Skeletal muscle cell (primary cell): ENCODE measurements around the gene KIF26A.

Source experiments
- DNase-seq: peaks from one replicate; pipeline ENCODE4 v3.0.0-alpha.2; 2010; ENCODE audit warnings: low read depth
- H3K4me3 ChIP-seq: 2 replicates; pipeline ENCODE4 v1.5.1; 2011; ENCODE audit warnings: low read depth, mild to moderate bottlenecking, control low read depth, low read length, moderate library complexity

Gene KIF26A

DNA sequence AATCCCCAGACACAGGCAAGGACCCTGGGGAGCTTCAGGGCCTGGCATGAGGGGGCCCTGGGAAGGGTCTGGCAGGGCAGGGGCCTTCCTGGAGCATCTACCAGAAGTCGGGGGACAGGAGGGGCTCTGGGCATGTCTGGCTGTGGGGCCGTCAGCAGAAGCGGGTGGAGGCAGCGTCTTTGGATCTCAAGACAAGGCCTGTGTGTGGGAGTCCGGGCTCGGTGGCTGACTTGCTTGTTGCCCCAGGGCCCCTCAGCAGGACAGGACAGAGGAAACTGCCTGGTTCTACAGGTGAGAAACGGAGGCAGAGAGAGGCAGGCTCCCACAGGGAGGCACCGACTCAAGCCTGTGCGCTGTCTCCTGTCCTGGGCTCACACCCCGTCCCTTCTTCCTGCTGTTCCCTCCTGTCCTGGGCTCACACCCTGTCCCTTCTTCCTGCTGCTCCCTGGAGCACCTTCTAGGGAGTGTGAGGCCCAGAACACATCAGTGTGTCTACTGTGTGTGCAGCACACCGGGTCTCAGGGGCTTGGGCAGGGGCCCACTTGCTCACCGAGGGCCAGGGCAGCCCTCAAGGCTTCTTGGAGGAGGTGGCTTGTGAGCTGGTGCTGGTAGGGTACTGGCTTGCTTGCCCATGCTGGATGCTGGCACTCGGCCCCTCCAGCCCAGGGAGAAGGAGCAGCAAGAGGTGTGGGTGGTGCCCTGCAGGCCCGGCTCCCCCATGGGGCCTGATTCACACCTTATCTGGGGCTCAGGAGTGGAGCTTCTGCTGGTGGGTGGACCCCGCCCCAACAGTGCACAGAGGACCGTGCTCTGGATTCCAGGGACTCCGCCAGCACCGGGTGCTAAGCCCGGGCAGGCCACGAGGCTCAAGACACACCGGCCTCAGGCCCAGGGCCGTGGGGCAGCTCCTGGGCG is 38.0 kb upstream of the KIF26A start:
- H3K4me3 ChIP-seq = no peak overlapping the region
- no peak for DNase-seq

DNA sequence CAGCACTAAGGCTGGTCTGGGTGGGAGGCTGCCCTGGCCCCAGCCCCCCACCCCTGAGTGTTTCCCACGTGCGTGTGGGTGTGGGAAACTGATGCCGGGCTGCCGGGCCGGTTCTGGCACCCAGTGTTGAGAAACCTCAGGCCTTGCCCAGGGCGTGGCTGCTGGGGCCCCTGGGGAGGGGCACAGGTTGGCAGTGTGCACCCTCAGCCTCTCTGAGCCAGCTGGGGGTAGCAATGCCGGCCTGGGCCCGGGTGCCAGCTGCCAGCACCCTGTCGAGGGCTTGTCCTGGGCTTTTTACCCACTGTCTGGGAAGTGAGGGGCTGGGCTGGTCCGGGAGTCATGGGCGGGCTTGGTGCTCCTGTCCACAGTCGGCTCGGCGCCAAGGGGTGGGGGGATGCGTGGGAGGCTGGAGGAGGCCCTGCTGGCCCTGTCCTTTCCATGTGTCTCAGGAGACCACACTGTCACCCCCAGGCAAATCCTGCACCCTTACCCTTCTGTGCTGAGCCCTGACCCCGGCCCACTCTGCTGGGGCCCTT is 37.2 kb upstream of the KIF26A start:
- DNase-seq = no peak
- no peak overlapping the region for H3K4me3 ChIP-seq

DNA sequence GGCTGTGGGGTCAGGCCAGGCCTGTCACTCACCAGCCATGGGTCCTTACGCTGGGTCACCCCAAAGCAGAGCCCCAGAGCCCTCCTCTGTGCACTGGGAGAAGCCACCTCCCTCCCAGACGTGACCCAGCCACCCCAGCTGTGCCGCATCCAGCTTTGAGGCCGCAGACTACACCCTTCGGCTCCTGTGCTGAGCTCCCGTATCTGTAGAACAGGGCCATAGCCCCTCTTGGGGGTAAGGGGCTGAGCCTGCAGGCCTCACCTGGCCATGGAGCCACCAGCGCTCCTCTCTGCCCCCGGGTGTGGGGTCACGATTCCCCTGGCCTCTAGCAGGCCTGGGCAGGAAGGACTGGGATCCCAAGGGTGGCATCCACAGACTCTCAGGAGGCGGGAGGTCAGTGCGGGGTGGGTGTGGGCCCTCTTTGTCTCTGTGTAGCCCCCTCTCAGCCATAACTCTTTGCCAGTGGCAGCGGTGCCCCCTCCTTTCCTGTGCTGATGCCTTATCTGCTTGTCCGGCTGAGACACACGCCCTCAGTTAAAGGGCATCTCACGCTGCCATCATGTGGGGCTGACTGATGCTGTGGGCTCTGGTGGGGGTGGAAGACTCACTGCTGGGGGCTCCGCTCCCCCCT is 36.6 kb upstream of the KIF26A start:
- no peak for DNase-seq
- H3K4me3 ChIP-seq = no peak overlapping the region

DNA sequence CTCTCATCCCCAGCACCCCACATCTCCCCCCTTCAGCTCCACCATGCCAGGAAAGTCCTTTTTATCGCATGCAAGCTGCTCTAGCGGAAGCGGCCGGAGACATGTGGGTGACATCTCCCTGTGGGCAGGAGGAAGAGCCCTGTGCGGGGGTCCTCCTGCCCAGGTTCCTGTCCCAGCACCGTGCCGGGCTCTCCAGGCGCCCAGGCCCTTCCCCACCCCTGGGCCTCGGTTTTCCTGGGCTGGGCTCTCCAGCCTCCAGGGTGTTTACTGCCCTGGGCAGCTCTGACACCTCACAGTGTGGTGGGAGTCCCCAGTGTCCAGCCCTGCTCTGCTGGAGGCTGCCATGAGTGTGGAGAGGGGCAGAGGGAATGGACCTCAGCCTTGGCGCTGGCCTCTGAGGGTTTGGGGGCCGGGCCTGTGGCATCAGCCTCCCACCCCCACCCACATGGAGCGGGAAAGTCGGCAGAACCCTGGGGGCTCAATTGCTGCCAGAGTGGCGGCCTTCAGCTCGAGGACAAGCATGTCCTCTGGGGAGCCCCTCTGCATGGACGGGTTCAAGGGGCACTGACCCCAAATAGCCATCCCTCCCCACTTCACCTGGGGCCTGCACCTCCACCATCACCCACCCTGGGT is 36.0 kb upstream of the KIF26A start:
- H3K4me3 ChIP-seq = no peak overlapping the region
- no peak for DNase-seq

DNA sequence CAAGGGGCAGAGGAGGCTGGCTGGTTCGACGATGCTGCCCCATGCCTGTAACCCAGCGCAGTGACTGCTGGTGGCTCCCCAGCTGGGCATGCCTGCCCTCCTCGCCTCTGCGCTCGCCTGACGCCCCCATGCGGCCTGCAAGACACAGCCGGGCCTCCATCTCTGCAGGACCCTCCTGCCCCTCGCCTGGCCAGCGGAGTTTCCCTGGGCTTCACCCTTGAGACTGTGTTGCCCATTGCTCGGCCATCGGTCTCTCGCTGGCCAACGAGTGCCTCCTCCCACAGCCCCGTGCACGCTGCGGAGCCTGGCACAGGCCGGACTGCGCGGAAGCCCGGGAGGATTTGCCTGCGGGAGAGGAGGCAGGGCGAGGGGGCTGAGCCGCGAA is 35.3 kb upstream of the KIF26A start:
- no peak overlapping the region for H3K4me3 ChIP-seq
- no peak for DNase-seq

DNA sequence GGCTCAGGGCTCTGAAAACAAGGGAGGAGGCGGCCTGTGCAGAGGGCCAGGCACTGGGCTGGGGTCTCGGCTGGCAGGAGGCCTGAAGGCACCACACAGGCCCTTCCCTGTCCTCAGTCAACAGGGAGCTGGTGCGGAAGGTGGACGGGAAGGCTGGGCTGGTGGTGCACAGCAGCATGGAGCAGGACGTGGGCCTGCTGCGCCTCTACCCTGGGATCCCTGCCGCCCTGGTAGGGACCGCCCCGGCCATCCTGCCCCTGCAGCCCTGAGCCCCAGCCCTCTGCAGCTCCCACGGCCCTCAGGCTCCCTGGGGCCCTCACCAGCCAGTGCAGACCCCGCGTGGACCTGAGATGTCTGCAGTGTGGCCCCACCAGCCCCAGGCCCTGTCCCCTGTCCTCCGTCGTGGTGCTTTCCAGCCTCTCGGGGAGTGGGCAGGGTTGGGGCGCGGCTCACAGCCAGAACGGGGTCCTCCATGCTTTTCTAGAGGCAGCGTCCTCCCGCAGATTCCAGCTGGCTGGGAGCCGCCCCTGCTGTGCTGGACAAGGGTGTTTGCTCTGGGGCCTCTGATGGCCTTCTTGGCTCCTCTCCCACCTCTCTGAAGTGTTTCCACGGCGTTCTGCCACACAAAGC is 34.8 kb upstream of the KIF26A start:
- no peak overlapping the region for H3K4me3 ChIP-seq
- DNase-seq = no peak

DNA sequence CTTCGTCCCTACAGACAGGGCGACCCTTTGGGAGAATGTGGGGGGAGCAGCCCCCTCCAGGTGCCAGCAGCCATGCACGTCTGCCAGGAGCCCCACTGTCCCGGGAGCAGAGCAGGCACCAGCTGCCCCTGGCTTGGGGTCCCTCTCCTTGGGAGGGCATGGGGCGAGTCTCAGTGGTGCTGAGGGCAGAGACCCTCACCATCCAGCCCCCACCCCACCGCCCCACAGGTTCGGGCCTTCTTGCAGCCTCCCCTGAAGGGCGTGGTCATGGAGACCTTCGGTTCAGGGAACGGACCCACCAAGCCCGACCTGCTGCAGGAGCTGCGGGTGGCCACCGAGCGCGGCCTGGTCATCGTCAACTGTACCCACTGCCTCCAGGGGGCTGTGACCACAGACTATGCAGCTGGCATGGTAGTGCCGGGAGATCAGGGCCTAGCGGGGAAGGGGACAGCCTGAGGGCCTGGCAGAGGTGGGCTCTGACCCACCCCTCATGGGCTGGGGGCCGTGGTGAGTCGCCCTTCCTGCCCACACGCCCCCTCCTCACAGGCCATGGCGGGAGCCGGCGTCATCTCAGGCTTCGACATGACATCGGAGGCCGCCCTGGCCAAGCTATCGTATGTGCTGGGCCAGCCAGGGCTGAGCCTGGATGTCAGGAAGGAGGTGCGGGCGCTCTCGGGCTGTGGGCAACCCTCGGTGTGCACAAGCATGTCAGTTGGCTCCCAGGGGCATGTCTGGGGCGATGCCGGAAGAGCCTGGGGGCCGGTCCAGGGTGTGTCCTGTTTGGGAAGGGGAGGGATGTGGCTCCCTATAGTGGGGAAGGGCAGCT is 34.1 kb upstream of the KIF26A start:
- DNase-seq = no peak
- H3K4me3 ChIP-seq = no peak overlapping the region

DNA sequence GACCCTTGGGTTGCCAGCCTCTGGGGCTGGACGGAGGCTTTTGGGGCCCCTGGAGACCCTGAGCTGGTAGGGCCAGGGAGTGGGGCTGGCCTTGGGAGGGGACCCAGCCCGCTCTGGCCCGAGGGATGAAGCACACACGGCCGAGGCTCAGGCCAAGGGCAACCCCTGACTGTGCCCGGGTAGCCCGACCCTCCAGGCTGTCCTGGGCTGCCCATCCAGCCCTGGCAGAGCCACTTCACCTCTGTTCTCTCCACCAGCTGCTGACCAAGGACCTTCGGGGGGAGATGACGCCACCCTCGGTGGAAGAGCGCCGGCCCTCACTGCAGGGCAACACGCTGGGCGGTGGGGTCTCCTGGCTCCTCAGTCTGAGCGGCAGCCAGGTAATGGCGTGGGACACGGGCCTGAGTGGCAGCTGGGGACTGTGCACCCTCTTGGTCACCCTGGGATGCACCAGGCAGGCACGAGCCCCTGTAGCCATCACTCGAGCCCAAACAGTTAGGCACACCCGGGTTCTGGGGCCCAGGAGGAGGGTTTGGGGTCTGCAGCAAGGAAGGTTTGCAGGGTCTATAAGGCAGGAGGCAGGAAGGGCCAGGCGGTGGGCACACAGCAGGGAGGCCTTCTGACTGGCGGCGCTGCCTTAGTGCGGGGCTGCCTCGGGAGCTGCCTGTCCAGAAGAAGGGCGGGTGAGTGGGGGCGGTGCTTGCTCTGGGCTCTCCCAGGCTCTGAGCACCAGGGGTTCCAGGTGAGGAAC is 33.1 kb upstream of the KIF26A start:
- no peak overlapping the region for H3K4me3 ChIP-seq
- no peak for DNase-seq

DNA sequence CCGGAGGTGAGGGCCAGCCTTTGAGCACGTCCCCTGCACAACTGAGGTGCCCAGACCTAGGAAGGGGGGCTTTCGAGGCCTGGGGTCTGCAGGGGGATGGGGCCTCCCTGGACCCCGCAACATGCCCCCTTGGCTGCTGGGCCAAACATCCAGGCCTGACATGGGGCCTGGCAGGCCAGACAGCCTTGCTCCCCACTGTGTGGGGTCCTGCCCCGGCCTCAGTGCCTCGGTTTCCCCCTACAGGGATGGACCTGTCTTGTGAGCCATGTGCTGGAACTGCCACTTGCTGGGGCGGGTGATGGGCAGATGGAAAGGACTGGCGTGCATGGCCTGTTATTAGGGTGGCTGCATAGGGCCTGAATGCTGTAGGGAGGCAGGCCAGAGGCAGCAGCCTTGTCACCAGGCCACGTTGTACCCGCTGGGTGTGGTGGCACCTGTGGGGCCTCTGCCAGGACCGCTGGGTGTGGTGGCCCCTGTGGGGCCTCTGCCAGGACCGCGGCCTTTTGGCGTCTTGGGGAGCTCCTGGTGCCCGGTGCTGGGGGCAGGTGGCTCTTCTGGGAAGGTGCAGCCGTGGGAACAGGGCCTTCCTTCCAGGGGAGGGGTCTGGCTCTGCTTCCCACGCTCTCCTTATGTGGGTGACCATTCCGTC is 32.4 kb upstream of the KIF26A start:
- H3K4me3 ChIP-seq = no peak overlapping the region
- DNase-seq = no peak

DNA sequence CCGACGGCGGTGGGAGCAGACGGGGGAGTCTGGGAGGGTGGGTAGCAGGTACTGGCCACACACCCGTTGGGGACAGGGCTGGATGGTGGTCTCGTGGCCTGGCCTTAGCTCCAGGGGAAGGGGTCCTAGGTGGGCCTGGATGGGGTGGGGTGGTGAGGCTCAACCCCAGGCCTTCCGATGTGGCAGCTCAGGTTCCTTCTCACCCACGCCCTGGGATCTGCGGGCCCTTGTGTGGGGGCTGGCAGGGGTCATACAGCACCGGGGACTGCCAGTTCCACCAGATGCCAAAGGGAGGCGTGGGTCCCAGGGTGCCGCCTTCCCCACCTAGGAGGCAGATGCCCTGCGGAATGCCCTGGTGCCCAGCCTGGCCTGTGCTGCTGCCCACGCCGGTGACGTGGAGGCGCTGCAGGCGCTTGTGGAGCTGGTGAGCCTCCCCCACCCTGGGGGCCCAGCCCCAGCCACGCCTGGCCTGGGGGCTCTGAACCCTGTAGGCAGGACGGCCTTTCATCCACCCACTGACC is 31.9 kb upstream of the KIF26A start:
- no peak for DNase-seq

DNA sequence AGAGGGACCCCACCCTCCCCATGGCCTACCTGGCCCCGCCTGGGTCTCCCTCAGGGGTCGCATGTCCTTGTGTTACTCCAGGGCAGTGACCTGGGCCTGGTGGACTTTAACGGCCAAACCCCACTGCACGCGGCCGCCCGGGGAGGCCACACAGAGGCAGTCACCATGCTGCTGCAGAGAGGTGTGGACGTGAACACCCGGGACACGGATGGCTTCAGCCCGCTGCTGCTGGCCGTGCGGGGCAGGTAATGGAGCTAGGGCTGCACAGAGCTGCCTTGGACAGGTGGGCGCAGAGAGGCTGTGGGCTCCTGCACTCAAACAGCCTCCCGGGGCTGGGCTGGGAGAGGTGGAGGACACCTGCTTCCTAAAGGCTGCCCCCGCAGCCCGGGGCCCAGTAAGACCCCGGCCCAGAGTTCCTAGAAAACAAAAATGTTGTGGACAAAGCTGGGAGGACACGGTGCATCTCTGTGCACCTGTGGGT is 31.2 kb upstream of the KIF26A start:
- DNase-seq = no peak
- no peak overlapping the region for H3K4me3 ChIP-seq

More for the DNA sequence above, 31.9 kb upstream of the KIF26A start:
- H3K4me3 ChIP-seq = no peak overlapping the region

DNA sequence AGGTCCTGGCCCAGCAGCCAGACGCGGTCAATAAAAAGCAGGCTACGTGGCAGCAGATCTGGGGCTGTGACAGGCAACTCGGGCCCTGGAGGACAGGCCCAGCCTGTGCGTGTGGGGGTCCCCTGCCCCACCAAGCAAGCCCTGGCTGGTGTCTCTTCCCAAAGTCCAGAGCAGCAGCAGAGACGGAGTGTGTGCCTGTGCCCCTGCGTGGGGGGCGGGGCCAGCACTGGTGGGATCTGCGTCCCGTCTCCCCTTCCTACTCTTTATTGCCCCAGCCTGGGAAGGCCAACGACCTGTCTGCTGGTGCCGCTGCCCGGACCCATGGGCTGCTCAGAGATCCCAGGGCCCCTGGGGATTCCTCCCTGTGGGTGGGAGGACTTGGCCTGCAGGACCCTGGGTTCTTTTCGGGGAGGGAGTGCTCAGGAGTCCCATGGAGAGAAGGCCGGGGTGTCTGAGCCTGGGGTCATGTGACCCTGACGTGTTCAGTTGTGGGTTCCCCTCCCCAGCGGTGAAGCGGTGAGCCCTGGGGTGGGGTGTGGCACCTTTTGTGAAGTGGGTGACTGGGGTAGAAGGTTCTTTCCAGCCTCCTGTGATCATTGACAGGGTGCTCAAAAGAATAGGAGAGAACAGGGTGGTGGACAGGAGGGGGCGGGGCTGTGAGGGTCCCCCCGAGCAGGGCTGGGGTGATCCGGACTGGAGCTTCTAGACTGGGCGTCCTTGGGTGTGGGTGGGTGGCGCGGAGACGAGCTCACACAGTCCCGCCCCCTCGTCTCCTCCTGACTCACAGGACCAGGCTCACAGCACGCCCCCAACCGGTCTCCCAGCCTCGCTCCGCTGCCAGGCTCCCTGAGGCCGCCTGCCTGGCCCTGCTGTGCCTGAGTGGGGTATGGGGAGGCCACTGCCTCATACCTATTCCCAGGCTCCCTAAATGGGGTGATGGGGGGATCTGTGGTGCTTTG is 30.5 kb upstream of the KIF26A start:
- DNase-seq = no peak
- no peak overlapping the region for H3K4me3 ChIP-seq

DNA sequence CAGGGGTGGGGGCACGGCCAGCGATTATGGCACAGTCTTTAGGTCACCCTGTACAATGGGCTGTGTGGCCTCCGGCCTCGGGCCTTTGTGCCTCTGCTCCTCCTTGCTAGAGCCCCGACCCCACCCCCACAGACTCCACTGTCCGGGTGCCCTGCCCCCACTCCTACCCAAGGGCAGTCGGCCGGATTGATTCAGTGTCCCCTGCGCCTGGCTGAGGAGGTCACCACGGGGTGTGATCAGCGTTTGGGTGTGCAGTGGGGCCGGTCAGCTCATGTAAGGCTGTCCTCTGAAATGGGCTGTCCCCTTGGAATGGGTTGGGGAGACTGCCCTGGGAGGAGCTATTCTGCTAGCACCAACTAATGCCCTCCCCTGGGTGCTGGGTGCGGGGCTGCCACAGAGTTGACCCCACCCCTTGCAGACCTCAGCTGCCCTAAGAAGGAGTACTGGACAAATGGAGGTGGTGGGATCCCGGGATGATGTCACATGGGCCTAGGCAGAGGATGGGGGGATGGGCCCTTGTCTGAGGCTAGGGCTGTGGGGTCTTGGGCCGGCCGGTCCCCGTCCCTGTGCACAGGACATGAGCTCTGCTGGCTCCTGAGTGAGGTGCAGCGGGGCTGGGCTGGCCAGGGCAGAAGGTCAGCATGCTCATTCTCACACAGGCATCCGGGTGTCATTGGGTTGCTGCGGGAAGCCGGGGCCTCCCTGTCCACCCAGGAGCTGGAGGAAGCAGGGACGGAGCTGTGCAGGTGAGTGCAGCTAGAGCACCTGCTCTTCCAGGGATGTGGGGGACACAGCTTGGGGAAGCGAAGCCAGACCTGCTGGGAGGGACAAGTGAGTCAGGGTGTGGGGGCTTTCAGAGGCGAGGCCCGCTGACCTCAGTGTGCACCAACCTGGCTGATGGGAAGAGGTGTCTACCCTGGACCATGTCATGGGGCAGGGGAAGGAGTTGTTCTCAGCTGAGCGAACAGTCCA is 29.5 kb upstream of the KIF26A start:
- no peak for DNase-seq

DNA sequence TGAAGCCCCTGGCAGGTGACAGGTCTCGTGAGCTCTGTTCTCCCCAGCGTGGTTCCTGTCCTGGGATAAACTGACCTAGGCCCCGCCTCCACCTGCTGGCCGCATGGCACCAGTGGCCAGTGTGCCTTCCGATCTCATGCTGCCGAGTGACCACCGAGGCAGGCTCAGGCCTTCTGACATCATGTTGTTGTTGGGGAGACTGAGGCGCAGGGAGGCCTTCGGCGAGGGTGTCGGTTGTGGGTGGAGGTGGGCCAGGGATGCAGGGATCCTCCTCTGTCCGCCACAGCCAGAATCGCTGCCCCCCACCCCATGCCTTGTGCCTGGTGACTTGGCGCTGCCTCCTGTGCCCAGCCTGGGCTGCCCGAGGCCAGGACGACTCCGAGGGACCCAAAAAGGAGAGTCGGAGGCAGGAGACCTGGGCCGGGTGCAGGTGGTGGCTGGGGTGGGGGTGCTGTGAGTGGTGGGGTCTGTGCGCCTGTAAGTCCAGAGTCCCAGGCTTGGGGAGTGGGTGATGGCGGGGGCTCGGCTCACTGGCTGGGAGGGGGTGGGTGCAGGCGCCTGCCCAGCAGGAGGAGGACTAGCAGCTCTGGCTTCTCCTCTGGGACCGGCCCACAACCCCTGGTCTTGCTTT is 28.5 kb upstream of the KIF26A start:
- H3K4me3 ChIP-seq = no peak overlapping the region
- no peak for DNase-seq

More for the DNA sequence above, 29.5 kb upstream of the KIF26A start:
- no peak overlapping the region for H3K4me3 ChIP-seq
